Testis (tissue), 2 donors: ENCODE measurements around the gene LALBA.

Source experiments
- POLR2A ChIP-seq: fragments of 450-650 bp; IDR thresholded peaks from one replicate; pipeline ENCODE4 v1.6.1; 2017; ENCODE audit warnings: antibody characterized with exemption, mild to moderate bottlenecking, moderate library complexity
- TF ChIP-seq, protein P1 (sequence below), 3 experiments: fragments of 450-650 bp in 2 of 3; fragments of 200-600 bp in 1 of 3; sonication (generic) in 1 of 3; IDR thresholded peaks; one replicate each; pipeline ENCODE4 v1.5.1; 2016 to 2019; ENCODE audit warnings: antibody characterized with exemption in 3 of 3, mild to moderate bottlenecking in 2 of 3, moderate library complexity in 1 of 3

DNA sequence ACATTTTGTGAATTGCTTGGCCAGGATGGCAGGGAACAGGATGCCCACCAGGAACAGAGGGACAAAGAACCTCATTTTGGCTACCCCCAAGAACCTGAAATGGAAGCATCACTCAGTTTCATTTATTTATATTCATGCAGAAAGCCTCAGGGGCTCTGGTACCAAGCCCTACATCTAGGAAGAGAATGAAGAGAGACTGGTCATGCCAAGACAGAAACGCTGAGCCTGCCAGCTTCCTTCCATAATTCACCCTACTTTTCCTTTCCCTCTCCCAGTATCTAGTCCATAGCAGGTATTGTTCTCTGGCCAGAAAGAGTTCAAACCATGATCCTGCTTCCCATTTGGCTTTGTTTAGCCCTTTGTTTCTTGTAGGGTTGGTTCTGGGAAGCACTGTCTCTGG lies at the start of gene LALBA:
- no peak for TF ChIP-seq POLR2A
- TF ChIP-seq, protein P1, sequence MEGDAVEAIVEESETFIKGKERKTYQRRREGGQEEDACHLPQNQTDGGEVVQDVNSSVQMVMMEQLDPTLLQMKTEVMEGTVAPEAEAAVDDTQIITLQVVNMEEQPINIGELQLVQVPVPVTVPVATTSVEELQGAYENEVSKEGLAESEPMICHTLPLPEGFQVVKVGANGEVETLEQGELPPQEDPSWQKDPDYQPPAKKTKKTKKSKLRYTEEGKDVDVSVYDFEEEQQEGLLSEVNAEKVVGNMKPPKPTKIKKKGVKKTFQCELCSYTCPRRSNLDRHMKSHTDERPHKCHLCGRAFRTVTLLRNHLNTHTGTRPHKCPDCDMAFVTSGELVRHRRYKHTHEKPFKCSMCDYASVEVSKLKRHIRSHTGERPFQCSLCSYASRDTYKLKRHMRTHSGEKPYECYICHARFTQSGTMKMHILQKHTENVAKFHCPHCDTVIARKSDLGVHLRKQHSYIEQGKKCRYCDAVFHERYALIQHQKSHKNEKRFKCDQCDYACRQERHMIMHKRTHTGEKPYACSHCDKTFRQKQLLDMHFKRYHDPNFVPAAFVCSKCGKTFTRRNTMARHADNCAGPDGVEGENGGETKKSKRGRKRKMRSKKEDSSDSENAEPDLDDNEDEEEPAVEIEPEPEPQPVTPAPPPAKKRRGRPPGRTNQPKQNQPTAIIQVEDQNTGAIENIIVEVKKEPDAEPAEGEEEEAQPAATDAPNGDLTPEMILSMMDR (IDR thresholded peaks at IDR 0.05), result no peak
